OCI-LY3 (cell line): Measurements from ENCODE around the gene KCNIP4.

ENCODE experiments used
- EZH2phosphoT487 ChIP-seq: fragments of 200-600 bp; shearing (Covaris generic); IDR thresholded peaks from 2 replicates; pipeline ENCODE4 v1.6.1; 2018; ENCODE audit warnings: antibody characterized with exemption, mixed run types, low read depth
- TF ChIP-seq, protein P1 (sequence below): fragments of 200-600, 300-600 bp; sonication (generic); IDR thresholded peaks from 2 replicates; pipeline ENCODE4 v1.5.1; 2014; ENCODE audit warnings: antibody characterized with exemption, low read length, low read depth

DNA sequence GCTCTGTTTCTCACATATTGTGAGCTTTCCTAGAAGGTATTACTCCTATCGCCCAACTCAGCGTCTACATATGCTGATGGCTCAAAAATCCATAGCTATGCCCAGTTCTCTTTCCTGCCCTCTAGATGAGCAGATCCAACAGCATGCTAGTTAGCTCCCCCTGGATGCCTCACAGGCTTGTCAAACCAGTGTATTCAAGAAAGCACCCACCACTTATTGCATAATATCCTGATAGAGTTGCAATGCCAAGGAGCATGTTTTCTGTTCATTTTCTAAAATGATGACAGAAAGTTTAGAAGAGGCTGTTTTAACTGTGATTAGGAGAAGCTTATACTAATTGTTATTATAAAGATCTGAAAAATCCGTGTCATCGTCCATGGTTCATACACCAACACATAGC lies 1250.2 kb downstream of the KCNIP4 start:
- TF ChIP-seq, protein P1, sequence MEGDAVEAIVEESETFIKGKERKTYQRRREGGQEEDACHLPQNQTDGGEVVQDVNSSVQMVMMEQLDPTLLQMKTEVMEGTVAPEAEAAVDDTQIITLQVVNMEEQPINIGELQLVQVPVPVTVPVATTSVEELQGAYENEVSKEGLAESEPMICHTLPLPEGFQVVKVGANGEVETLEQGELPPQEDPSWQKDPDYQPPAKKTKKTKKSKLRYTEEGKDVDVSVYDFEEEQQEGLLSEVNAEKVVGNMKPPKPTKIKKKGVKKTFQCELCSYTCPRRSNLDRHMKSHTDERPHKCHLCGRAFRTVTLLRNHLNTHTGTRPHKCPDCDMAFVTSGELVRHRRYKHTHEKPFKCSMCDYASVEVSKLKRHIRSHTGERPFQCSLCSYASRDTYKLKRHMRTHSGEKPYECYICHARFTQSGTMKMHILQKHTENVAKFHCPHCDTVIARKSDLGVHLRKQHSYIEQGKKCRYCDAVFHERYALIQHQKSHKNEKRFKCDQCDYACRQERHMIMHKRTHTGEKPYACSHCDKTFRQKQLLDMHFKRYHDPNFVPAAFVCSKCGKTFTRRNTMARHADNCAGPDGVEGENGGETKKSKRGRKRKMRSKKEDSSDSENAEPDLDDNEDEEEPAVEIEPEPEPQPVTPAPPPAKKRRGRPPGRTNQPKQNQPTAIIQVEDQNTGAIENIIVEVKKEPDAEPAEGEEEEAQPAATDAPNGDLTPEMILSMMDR: no peak
- no peak for TF ChIP-seq EZH2phosphoT487
